ENCODE measurements around the gene ANKRD53.

DNA sequence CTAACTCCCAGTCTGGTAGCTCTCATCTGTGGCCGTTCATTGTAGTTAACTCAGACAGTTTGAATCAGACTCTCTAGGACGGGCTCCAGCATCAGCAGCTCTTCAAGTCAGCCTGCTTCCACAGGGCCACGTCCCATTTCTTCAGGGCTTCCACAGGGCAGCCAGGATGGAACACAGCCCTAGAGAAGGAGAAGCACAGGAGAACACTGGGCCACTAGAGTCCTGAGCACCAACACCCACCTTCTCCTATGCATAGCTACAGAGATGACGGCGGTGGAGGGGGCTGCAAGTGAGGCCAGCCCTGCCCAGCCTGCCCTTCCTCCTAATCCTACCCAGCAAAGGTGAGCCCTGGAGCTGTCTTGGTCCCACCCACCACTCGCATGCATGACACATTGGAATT, 26.4 kb downstream of the ANKRD53 start:
- TF ChIP-seq EZH2 (IDR thresholded peaks at IDR 0.05; ENCODE audit: borderline replicate concordance, low read depth, low read length) = no peak
- no peak for TF ChIP-seq RFX5 (IDR thresholded peaks at IDR 0.05; ENCODE audit: low read depth, low read length)

All from K562 (cell line).